OCI-LY1 (cell line): ENCODE data around the gene ST8SIA3.
"Not testable (repeated sequence)": the region's sequence is repeated elsewhere in the genome, so short reads cannot be mapped to it uniquely, and the experiment has no call there.

Experiments
- H2AFZ ChIP-seq: fragments of 200-600 bp; sonication (generic), shearing (Covaris generic); 2 replicates; pipeline ENCODE4 v1.6.0; 2014; ENCODE audit warnings: antibody characterized with exemption, mild to moderate bottlenecking, low read length
- H3F3A ChIP-seq: fragments of 200-600 bp; sonication (generic), shearing (Covaris generic); 2 replicates; pipeline ENCODE4 v1.6.0; 2014; ENCODE audit warnings: mild to moderate bottlenecking, antibody characterized with exemption, low read length, moderate library complexity; ENCODE audit not compliant: insufficient read depth
- H3K27ac ChIP-seq: fragments of 200-600 bp; sonication (generic); 2 replicates; pipeline ENCODE4 v1.5.1; 2014; ENCODE audit warnings: low read length, mixed run types, mild to moderate bottlenecking, low read depth; ENCODE audit not compliant: poor library complexity, severe bottlenecking
- H3K27me3 ChIP-seq: fragments of 200-600 bp; sonication (generic); 2 replicates; pipeline ENCODE4 v1.6.0; 2014; ENCODE audit warnings: antibody characterized with exemption, mild to moderate bottlenecking, low read length, moderate library complexity; ENCODE audit not compliant: insufficient read depth
- H3K36me3 ChIP-seq: fragments of 200-600 bp; sonication (generic); 2 replicates; pipeline ENCODE4 v1.6.1; 2014; ENCODE audit warnings: mild to moderate bottlenecking, antibody characterized with exemption, low read length, moderate library complexity, mixed read lengths; ENCODE audit not compliant: insufficient read depth
- H3K4me1 ChIP-seq: fragments of 200-600 bp; sonication (generic); 2 replicates; pipeline ENCODE4 v1.5.1; 2014; ENCODE audit warnings: mild to moderate bottlenecking, low read length, moderate library complexity; ENCODE audit not compliant: insufficient read depth, severe bottlenecking
- H3K4me2 ChIP-seq: fragments of 200-600 bp; sonication (generic), shearing (Covaris generic); 2 replicates; pipeline ENCODE4 v1.6.1; 2014; ENCODE audit warnings: low read length
- H3K4me3 ChIP-seq: fragments of 200-600 bp; sonication (generic); 2 replicates; pipeline ENCODE4 v1.5.1; 2014; ENCODE audit warnings: low read length, low read depth, mild to moderate bottlenecking, mixed read lengths; ENCODE audit not compliant: poor library complexity, severe bottlenecking
- H3K79me2 ChIP-seq: fragments of 200-600 bp; shearing (Covaris generic); 2 replicates; pipeline ENCODE4 v1.6.1; 2016; ENCODE audit warnings: mixed run types, low read length, mixed read lengths; ENCODE audit not compliant: insufficient read depth
- H3K9ac ChIP-seq: fragments of 200-600 bp; sonication (generic), shearing (Covaris generic); 2 replicates; pipeline ENCODE4 v1.6.1; 2014; ENCODE audit warnings: mild to moderate bottlenecking, low read length, mixed read lengths
- H3K9me2 ChIP-seq: fragments of 200-600 bp; sonication (generic), shearing (Covaris generic); 2 replicates; pipeline ENCODE4 v1.6.1; 2014; ENCODE audit warnings: low read depth, mild to moderate bottlenecking, low read length, mixed read lengths
- H3K9me3 ChIP-seq: fragments of 200-600 bp; shearing (Covaris generic); 2 replicates; pipeline ENCODE4 v1.6.1; 2014; ENCODE audit warnings: low read length, mixed read lengths
- H4K20me1 ChIP-seq: fragments of 200-600 bp; sonication (generic), shearing (Covaris generic); 2 replicates; pipeline ENCODE4 v1.6.0; 2016; ENCODE audit warnings: mild to moderate bottlenecking, low read length; ENCODE audit not compliant: insufficient read depth
- EZH2 ChIP-seq: fragments of 200-600 bp; sonication (generic), shearing (Covaris generic); IDR thresholded peaks from 2 replicates; pipeline ENCODE4 v1.8.0; 2017; ENCODE audit warnings: borderline replicate concordance, mixed run types, mild to moderate bottlenecking, antibody characterized with exemption, low read length, moderate library complexity, mixed read lengths
- TF ChIP-seq, protein P1 (sequence below): fragments of 200-600 bp; sonication (generic), shearing (Covaris generic); IDR thresholded peaks from 2 replicates; pipeline ENCODE4 v1.5.1; 2017; ENCODE audit warnings: mild to moderate bottlenecking, antibody characterized with exemption, low read length, moderate library complexity, mixed read lengths

The ST8SIA3 gene

GRCh38 chr18:57376503-57376902, 24.1 kb downstream of the ST8SIA3 start:
- no peaks in the 10 kb centered on the region for H4K20me1 ChIP-seq
- no peak overlapping the region for H3K27ac ChIP-seq
- no peaks in the 10 kb centered on the region for H3K4me1 ChIP-seq
- H3K9me3 ChIP-seq = no peaks in the 10 kb centered on the region
- no peak overlapping the region for H3K4me3 ChIP-seq
- no peak overlapping the region for H2AFZ ChIP-seq
- no peaks in the 10 kb centered on the region for H3K79me2 ChIP-seq
- TF ChIP-seq EZH2 = no peak
- TF ChIP-seq, protein P1, sequence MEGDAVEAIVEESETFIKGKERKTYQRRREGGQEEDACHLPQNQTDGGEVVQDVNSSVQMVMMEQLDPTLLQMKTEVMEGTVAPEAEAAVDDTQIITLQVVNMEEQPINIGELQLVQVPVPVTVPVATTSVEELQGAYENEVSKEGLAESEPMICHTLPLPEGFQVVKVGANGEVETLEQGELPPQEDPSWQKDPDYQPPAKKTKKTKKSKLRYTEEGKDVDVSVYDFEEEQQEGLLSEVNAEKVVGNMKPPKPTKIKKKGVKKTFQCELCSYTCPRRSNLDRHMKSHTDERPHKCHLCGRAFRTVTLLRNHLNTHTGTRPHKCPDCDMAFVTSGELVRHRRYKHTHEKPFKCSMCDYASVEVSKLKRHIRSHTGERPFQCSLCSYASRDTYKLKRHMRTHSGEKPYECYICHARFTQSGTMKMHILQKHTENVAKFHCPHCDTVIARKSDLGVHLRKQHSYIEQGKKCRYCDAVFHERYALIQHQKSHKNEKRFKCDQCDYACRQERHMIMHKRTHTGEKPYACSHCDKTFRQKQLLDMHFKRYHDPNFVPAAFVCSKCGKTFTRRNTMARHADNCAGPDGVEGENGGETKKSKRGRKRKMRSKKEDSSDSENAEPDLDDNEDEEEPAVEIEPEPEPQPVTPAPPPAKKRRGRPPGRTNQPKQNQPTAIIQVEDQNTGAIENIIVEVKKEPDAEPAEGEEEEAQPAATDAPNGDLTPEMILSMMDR = no peak
- no peaks in the 10 kb centered on the region for H3K9me2 ChIP-seq
- no peaks in the 10 kb centered on the region for H3K27me3 ChIP-seq
- H3K36me3 ChIP-seq = no peaks in the 10 kb centered on the region; the same call in 1 of the 2 replicates
- no peak overlapping the region for H3K4me2 ChIP-seq
- no peak overlapping the region for H3K9ac ChIP-seq
- H3F3A ChIP-seq = no peaks in the 10 kb centered on the region

DNA sequence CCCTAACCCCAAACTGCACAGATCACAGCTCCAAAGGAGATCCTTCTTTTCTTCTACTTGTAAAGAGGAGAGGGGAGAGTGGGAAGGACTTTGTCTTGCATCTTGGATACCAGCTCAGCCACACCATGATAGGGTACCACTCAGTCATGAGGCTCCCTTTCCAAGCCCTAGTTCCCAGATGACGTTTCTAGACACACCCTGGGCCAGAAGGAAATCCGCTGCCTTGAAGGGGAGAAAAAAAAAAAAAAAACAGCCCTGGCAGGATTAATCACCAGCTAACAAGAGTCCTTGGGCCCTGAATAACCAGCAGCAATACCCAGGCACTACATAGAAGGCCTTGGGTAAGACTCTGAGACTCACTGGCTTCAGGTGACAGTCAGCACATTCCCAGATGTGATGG, 36.9 kb downstream of the ST8SIA3 start:
- H2AFZ ChIP-seq = no peak overlapping the region
- no peaks in the 10 kb centered on the region for H3K9me3 ChIP-seq
- no peaks in the 10 kb centered on the region for H3K36me3 ChIP-seq
- H3K27me3 ChIP-seq = no peaks in the 10 kb centered on the region
- H3K27ac ChIP-seq = no peak overlapping the region
- H3K4me3 ChIP-seq = no peak overlapping the region
- H3K79me2 ChIP-seq = no peaks in the 10 kb centered on the region
- H3K4me1 ChIP-seq = no peaks in the 10 kb centered on the region
- no peak overlapping the region for H3K9ac ChIP-seq
- H3F3A ChIP-seq = no peaks in the 10 kb centered on the region
- no peak overlapping the region for H3K4me2 ChIP-seq
- no peak for TF ChIP-seq EZH2
- TF ChIP-seq, protein P1 = no peak
- no peaks in the 10 kb centered on the region for H3K9me2 ChIP-seq
- H4K20me1 ChIP-seq = no peaks in the 10 kb centered on the region

GRCh38 chr18:57390044-57390443, 37.7 kb downstream of the ST8SIA3 start:
- Histone ChIP-seq H3K4me1 (no peaks in the 10 kb centered on the region), H3K4me2 (no peak overlapping the region), H2AFZ (no peak overlapping the region), H3K9me2 (no peaks in the 10 kb centered on the region), H3K79me2 (no peaks in the 10 kb centered on the region), H3K9ac (no peak overlapping the region), H3F3A (no peaks in the 10 kb centered on the region), H3K27ac (no peak overlapping the region), H3K36me3 (no peaks in the 10 kb centered on the region), H3K4me3 (no peak overlapping the region), H4K20me1 (no peaks in the 10 kb centered on the region), H3K27me3 (no peaks in the 10 kb centered on the region), H3K9me3 (no peaks in the 10 kb centered on the region)
- TF ChIP-seq EZH2 = no peak
- TF ChIP-seq, protein P1 = no peak

GRCh38 chr18:57394749-57395148, 42.4 kb downstream of the ST8SIA3 start:
- not testable (repeated sequence) for H3K4me1 ChIP-seq, H3K79me2 ChIP-seq, H3K9me2 ChIP-seq, H3K9me3 ChIP-seq, H3K9ac ChIP-seq, H3K27ac ChIP-seq, H2AFZ ChIP-seq, H4K20me1 ChIP-seq, H3K4me3 ChIP-seq, H3K4me2 ChIP-seq, H3K27me3 ChIP-seq, H3F3A ChIP-seq, H3K36me3 ChIP-seq

DNA sequence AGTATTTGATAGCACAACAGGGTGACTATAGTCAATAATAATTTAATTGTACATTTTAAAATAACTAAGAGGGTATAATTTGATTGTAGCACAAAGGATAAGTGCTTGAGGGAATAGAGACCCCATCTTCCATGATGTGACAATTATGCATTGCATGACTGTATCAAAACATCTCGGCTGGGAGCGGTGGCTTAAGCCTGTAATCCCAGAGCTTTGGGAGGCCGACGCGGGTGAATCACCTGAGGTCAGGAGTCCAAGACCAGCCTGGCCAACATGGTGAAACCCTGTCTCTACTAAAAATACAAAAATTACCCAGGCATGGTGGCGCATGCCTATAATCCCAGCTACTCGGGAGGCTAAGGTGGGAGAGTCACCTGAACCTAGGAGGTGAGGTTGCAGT, 44.5 kb downstream of the ST8SIA3 start:
- not testable (repeated sequence) for H2AFZ ChIP-seq, H3K4me1 ChIP-seq, H3K9me2 ChIP-seq, H3K9me3 ChIP-seq, H3K27ac ChIP-seq, H3F3A ChIP-seq, H4K20me1 ChIP-seq, H3K9ac ChIP-seq, H3K27me3 ChIP-seq, H3K4me2 ChIP-seq, H3K36me3 ChIP-seq, H3K79me2 ChIP-seq, H3K4me3 ChIP-seq
